GM19395 (cell line): Measurements from ENCODE around the gene DIAPH2.

ENCODE experiments used
- ATAC-seq: cut with Tn5 transposase; IDR thresholded peaks from one replicate; pipeline ENCODE4 v1.9.1; 2021; ENCODE audit warnings: mild to moderate bottlenecking, moderate library complexity; ENCODE audit not compliant: unreplicated experiment

Gene DIAPH2

GRCh38 chrX:96919672-96920071, 235.0 kb downstream of the DIAPH2 start:
- no peak for ATAC-seq

GRCh38 chrX:96924581-96924980, 239.9 kb downstream of the DIAPH2 start:
- ATAC-seq: no peak

DNA sequence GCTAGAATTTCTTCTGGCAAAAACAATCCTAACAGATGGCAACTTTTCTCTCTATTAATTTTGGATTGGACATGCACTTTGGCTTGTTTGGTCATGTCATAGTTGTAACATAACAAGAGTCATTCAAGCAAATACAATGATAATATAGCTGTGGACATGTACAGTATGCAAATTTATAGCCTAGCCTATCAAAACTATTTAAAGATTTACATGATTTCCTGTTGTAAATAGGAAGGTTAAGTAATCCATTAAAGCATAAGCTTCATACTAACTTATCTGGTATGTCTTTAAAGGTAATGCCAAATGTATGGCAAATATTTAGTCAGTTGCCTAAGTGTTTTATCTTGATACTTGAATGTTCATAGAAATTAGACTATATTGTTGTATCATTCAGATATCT, 244.4 kb downstream of the DIAPH2 start:
- no peak for ATAC-seq

DNA sequence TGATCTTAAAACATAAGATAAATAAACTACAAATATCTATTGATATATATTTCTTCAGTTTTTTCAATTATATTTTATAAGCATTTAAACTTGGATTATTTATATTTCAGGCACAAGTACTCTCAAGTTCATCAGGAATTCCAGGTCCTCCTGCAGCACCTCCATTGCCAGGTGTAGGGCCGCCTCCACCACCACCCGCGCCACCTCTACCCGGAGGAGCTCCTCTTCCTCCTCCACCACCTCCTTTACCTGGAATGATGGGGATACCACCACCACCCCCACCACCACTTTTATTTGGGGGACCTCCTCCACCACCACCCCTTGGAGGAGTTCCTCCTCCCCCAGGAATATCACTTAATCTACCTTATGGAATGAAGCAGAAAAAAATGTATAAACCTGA, 273.1 kb downstream of the DIAPH2 start:
- no peak for ATAC-seq

DNA sequence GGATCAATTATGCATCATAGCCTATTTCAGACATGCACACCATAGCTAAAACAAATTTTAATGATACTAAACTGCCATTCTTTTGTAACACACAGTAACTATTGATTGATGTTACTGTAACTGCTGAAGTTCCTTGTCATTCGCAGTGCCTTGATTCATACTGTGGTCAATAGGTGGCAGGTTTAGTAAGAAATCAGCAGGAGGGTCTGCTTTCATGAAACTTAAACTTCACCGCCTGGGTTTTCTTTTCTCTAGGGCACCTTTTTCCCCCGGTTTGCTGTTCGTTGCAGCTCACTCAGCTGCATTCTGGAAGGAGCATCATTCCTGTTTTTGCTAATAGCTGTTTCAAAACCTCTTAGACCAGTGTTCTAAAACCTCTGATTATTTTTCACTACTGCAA, 287.2 kb downstream of the DIAPH2 start:
- no peak for ATAC-seq

DNA sequence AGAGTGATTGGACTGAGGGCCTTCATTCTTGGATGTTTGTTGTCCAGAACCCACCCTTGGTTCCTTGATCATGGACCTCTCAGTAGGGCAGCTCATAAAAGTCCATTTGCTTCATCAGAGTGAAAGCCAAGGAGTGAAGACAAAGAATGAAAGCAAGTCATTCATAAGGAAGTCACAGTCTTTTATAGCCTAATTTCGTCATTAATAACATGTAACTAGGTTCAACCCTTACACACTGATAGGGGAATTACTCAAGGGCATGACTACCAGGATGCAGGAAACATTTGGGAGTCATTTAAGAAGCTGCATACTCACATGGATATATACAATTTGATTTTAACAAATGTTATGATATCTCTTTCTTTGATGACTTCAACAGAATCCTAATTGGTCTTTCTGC, 294.3 kb downstream of the DIAPH2 start:
- ATAC-seq: no peak

DNA sequence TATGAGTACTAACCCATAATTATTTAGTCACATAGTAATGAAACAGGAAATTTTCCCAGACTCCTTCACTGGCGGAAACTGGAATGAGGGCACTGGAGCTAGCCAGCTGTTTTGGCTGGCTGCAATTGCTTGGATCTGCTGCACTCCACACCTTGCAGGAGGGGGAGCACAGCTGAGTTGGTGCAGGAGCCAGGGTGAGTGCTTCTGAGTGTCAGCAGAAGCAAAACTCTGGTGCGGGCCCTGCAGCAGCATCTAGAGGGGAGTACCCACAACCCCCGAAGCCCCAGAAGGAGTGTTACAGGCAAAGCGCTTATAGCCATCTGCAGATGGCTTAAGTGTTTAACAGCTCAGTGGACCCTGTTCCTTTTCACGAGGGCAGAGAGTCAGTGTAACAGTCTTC, 295.1 kb downstream of the DIAPH2 start:
- no peak for ATAC-seq

GRCh38 chrX:96982161-96982560, 297.5 kb downstream of the DIAPH2 start:
- ATAC-seq: no peak

DNA sequence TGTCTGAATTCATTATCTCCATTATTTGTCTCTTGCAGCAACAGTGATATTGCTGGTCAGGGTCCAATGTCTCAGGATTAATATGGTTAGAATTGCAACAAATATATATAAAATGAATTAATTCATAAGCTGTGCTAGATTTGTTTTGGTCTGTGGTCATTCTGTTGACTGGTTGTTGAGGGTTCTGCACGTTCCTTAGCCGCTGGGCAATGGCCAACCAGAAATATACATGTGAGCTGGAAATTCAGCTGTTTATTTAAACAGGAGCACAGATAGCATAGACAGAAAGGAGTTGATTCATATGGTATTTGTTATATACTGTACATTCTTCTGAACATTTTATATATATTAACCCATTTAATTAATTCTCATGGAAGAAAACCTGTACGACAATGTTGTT, 299.9 kb downstream of the DIAPH2 start:
- ATAC-seq: no peak

GRCh38 chrX:96985046-96985445, 300.4 kb downstream of the DIAPH2 start:
- no peak for ATAC-seq

- ATAC-seq: no peak
Observed at GRCh38 chrX:96987228-96987627, 302.6 kb downstream of the DIAPH2 start.

DNA sequence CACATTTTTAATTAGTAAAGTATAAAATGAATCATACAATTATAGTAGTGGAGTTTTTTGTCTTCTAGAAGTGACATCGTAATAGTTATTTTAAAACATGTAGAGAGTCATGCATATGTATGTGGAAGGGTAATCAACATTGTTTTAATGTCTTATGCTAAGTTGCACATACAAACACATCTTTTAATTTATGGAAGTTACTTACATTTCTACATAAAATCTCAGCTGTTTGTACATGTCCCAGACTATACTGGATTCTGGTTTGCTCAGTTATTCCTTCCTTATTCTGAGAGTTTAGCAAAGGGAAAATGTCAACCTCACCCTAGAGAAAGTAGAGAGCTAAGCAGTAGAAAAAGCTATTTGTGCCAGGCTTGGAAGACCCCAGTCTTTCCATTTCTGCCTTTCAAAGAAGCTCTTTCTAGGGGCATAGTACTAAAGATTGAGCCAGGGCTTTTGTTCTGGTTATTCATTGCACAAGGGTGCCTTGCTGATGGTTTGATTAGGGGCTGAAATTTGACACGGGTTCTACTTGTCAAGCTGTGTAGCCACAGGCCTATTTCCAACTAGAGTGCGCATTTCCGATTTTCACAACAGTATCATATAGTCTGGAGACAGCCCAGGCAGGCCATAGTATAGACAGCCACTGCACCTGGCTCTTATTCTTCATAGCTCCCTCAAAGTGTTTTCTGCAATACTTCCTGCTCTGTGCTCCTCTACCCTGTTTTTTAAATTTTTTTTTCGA, 305.4 kb downstream of the DIAPH2 start:
- ATAC-seq: no peak

- no peak for ATAC-seq
Observed at GRCh38 chrX:96994093-96994492, 309.5 kb downstream of the DIAPH2 start.

DNA sequence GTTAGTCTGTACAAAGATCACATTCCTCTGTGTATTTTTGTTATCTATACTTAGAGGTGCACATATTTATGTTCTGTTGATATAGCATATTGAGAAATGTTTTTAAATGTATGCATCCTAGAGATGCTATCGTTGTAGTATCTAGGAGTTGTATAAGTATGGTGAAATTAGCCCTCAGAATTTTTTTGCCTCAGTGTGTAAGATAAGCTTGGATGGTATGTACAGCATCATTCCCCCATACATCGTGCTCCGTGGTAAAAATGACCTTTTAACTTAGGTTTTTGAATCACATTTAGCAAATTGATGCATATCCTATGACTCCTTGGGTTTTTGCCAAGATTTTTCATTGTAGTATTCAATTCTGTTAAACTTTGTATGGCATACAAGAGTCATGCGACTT, 312.6 kb downstream of the DIAPH2 start:
- no peak for ATAC-seq

DNA sequence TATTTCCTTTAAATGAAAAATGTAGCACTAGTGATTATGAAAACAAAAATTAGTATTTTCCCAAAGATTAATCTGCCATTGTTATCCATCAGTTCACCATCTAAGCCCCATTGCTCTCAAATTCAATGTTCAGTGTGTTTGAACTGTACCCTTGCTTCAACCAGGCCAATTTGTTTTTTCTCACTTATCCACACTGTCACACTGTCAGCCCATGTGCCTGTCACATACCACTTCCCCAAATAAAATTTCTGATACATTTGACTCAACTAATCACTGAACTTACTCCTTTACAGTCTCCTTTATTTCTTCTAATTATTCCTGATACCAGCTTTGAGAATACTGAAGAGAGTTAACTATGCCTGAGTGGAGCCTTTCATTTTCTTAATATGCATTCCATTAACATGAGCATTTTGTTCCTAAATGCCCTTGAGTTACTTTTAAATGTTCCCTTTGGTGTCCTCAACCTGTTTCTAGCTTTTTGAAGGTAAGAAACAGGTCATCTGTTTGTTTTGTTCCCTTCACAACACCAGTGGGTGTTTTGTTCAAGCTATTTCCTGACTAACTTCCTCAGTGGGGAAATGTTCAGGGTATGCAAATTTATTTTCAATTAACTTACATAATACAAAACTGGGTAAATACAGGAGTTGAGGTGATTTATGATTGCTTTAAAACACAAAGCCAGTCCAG, 316.2 kb downstream of the DIAPH2 start:
- ATAC-seq: no peak

- ATAC-seq: no peak
Observed at GRCh38 chrX:97006167-97006566, 321.5 kb downstream of the DIAPH2 start.

DNA sequence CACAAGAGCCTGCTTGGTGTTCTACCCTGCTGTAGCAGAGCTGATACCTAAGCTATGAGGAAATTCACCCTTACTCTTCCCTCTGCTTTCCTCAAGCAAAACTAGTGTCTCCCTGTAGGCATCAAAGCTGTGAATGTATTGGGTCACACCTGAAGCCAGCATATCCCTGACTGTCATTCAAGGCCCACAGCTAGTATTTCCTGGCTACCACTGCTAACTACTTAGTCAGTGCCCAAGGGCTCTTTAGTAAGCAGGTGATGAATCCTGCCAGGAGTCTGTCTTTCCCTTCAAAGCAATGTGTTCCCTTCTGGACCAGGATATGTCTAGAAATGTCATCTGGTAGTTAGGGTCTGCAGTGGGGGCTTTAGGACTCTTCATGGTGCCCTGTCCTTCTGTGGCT, 324.7 kb downstream of the DIAPH2 start:
- ATAC-seq: no peak

- ATAC-seq: no peak
Observed at GRCh38 chrX:97011540-97011939, 326.9 kb downstream of the DIAPH2 start.

GRCh38 chrX:97016106-97016505, 331.5 kb downstream of the DIAPH2 start:
- ATAC-seq: no peak

- ATAC-seq: no peak
Observed at GRCh38 chrX:97021680-97022079, 337.0 kb downstream of the DIAPH2 start.

- ATAC-seq: no peak
Observed at GRCh38 chrX:97026406-97026805, 341.8 kb downstream of the DIAPH2 start.

- ATAC-seq: no peak
Observed at GRCh38 chrX:97027384-97027922, 342.8 kb downstream of the DIAPH2 start.
